ENCODE data around the gene MTMR12.
"Not testable (repeated sequence)": the region's sequence is repeated elsewhere in the genome, so short reads cannot be mapped to it uniquely, and the experiment has no call there.

The MTMR12 gene

GRCh38 chr5:32303755-32304120 is 9.0 kb downstream of the MTMR12 start:
- no peak for TF ChIP-seq JUND (IDR thresholded peaks at IDR 0.05; ENCODE audit: low read depth)
- no peak for DNase-seq (ENCODE audit: low read depth in 1 of 2, low spot score in 1 of 2)
- in situ Hi-C loops (cut with HindIII; ENCODE audit: low pct_unique_long_range_greater_than_20kb, low sequenced_read_pairs): no loop called here

GRCh38 chr5:32302835-32303754 is 9.6 kb downstream of the MTMR12 start:
- TF ChIP-seq JUND (IDR thresholded peaks at IDR 0.05; ENCODE audit: low read depth): no peak
- DNase-seq (ENCODE audit: low read depth in 1 of 2, low spot score in 1 of 2): no peak
- in situ Hi-C loops (cut with HindIII; ENCODE audit: low pct_unique_long_range_greater_than_20kb, low sequenced_read_pairs): no loop called here

- DNase-seq (ENCODE audit: low read depth in 1 of 2, low spot score in 1 of 2): no peak
- no peak for TF ChIP-seq JUND (IDR thresholded peaks at IDR 0.05; ENCODE audit: low read depth)
- in situ Hi-C loops (cut with HindIII; ENCODE audit: low pct_unique_long_range_greater_than_20kb, low sequenced_read_pairs): no loop called here
Observed at GRCh38 chr5:32301891-32302290, 10.8 kb downstream of the MTMR12 start.

- in situ Hi-C loops (cut with HindIII; ENCODE audit: low pct_unique_long_range_greater_than_20kb, low sequenced_read_pairs): no loop called here
- TF ChIP-seq JUND (IDR thresholded peaks at IDR 0.05; ENCODE audit: low read depth): no peak
- no peak for DNase-seq (ENCODE audit: low read depth in 1 of 2, low spot score in 1 of 2)
Observed at GRCh38 chr5:32299059-32299677, 13.6 kb downstream of the MTMR12 start.

- in situ Hi-C loops (cut with HindIII; ENCODE audit: low pct_unique_long_range_greater_than_20kb, low sequenced_read_pairs): no loop called here
- no peak for TF ChIP-seq JUND (IDR thresholded peaks at IDR 0.05; ENCODE audit: low read depth)
- DNase-seq (ENCODE audit: low read depth in 1 of 2, low spot score in 1 of 2): no peak
Observed at GRCh38 chr5:32298059-32298415, 14.7 kb downstream of the MTMR12 start.

- TF ChIP-seq JUND (IDR thresholded peaks at IDR 0.05; ENCODE audit: low read depth): no peak
- in situ Hi-C loops (cut with HindIII; ENCODE audit: low pct_unique_long_range_greater_than_20kb, low sequenced_read_pairs): no loop called here
- no peak for DNase-seq (ENCODE audit: low read depth in 1 of 2, low spot score in 1 of 2)
Observed at GRCh38 chr5:32297181-32298058, 15.3 kb downstream of the MTMR12 start.

GRCh38 chr5:32295966-32296772 is 16.6 kb downstream of the MTMR12 start:
- DNase-seq (ENCODE audit: low read depth in 1 of 2, low spot score in 1 of 2); in situ Hi-C loops (cut with HindIII; ENCODE audit: low pct_unique_long_range_greater_than_20kb, low sequenced_read_pairs): not testable (repeated sequence)

- in situ Hi-C loops (cut with HindIII; ENCODE audit: low pct_unique_long_range_greater_than_20kb, low sequenced_read_pairs): no loop called here
- DNase-seq (ENCODE audit: low read depth in 1 of 2, low spot score in 1 of 2): no peak
- no peak for TF ChIP-seq JUND (IDR thresholded peaks at IDR 0.05; ENCODE audit: low read depth)
Observed at GRCh38 chr5:32291591-32291990, 21.1 kb downstream of the MTMR12 start.

- no peak for DNase-seq (ENCODE audit: low read depth in 1 of 2, low spot score in 1 of 2)
- no peak for TF ChIP-seq JUND (IDR thresholded peaks at IDR 0.05; ENCODE audit: low read depth)
- in situ Hi-C loops (cut with HindIII; ENCODE audit: low pct_unique_long_range_greater_than_20kb, low sequenced_read_pairs): no loop called here
Observed at GRCh38 chr5:32290922-32291321, 21.8 kb downstream of the MTMR12 start.

- in situ Hi-C loops (cut with HindIII; ENCODE audit: low pct_unique_long_range_greater_than_20kb, low sequenced_read_pairs); DNase-seq (ENCODE audit: low read depth in 1 of 2, low spot score in 1 of 2): not testable (repeated sequence)
Observed at GRCh38 chr5:32290501-32290900, 22.2 kb downstream of the MTMR12 start.

- in situ Hi-C loops (cut with HindIII; ENCODE audit: low pct_unique_long_range_greater_than_20kb, low sequenced_read_pairs): not testable (repeated sequence)
Observed at GRCh38 chr5:32289986-32290385, 22.8 kb downstream of the MTMR12 start.

GRCh38 chr5:32288135-32288534 is 24.6 kb downstream of the MTMR12 start:
- in situ Hi-C loops (cut with HindIII; ENCODE audit: low pct_unique_long_range_greater_than_20kb, low sequenced_read_pairs); DNase-seq (ENCODE audit: low read depth in 1 of 2, low spot score in 1 of 2): not testable (repeated sequence)

More at GRCh38 chr5:32289986-32290385, 22.8 kb downstream of the MTMR12 start:
- not testable (repeated sequence) for DNase-seq (ENCODE audit: low read depth in 1 of 2, low spot score in 1 of 2)

GRCh38 chr5:32287525-32287924 is 25.2 kb downstream of the MTMR12 start:
- DNase-seq (ENCODE audit: low read depth in 1 of 2, low spot score in 1 of 2); in situ Hi-C loops (cut with HindIII; ENCODE audit: low pct_unique_long_range_greater_than_20kb, low sequenced_read_pairs): not testable (repeated sequence)

Data from T47D (cell line).